Stimulated activated CD4-positive, alpha-beta T cell treated with anti-CD3 and anti-CD28 coated beads, Interleukin-2, amount 100 ng/mL, for 4 hours (primary cell): ENCODE measurements around the gene CEBPG.

Source experiments
- DNase-seq: peaks from one replicate; pipeline ENCODE4 v3.0.0-alpha.2; 2020; ENCODE audit warnings: low read depth

CEBPG gene

GRCh38 chr19:33350538-33351309 is 22.8 kb upstream of the CEBPG start:
- DNase-seq: no peak

- DNase-seq: no peak
These were observed 18.0 kb upstream of the CEBPG start for GRCh38 chr19:33355535-33355934.

- no peak for DNase-seq
These were observed 16.0 kb upstream of the CEBPG start for GRCh38 chr19:33357556-33357955.

GRCh38 chr19:33358408-33358807 is 15.1 kb upstream of the CEBPG start:
- no peak for DNase-seq

- DNase-seq: no peak
These were observed 13.9 kb upstream of the CEBPG start for GRCh38 chr19:33359581-33359980.

- no peak for DNase-seq
These were observed 10.8 kb upstream of the CEBPG start for GRCh38 chr19:33362508-33363228.

- no peak for DNase-seq
These were observed 10.0 kb upstream of the CEBPG start for GRCh38 chr19:33363476-33363875.

GRCh38 chr19:33365691-33366090 is 7.8 kb upstream of the CEBPG start:
- DNase-seq: no peak

GRCh38 chr19:33366127-33366526 is 7.4 kb upstream of the CEBPG start:
- no peak for DNase-seq

- no peak for DNase-seq
These were observed 6.6 kb upstream of the CEBPG start for GRCh38 chr19:33366897-33367296.

GRCh38 chr19:33368074-33368864 is 5.2 kb upstream of the CEBPG start:
- no peak for DNase-seq

GRCh38 chr19:33370783-33371182 is 2.7 kb upstream of the CEBPG start:
- DNase-seq: no peak

- no peak for DNase-seq
These were observed 766 bp downstream of the CEBPG start for GRCh38 chr19:33374236-33374714.

- no peak for DNase-seq
These were observed 1.8 kb downstream of the CEBPG start for GRCh38 chr19:33375156-33375836.

- no peak for DNase-seq
These were observed 2.3 kb downstream of the CEBPG start for GRCh38 chr19:33375837-33376159.

- no peak for DNase-seq
These were observed 2.9 kb downstream of the CEBPG start for GRCh38 chr19:33376423-33376822.

- DNase-seq: no peak
These were observed 3.5 kb downstream of the CEBPG start for GRCh38 chr19:33376941-33377557.

- DNase-seq: no peak
These were observed 4.3 kb downstream of the CEBPG start for GRCh38 chr19:33377586-33378475.

- no peak for DNase-seq
These were observed 5.8 kb downstream of the CEBPG start for GRCh38 chr19:33379151-33379829.

GRCh38 chr19:33381101-33381500 is 7.6 kb downstream of the CEBPG start:
- no peak for DNase-seq
